ENCODE measurements around the gene PCED1A. TPM values are rescaled to one million over a fixed set of nuclear protein-coding genes. Genes with fewer than 3 reads are reported as not detected.

The PCED1A gene
- total and polyA plus RNA-seq, 9 of the 15 experiments (the other 6 are each of a cell fraction or from before 2014, with no cell fraction given) = 1.5 to 11.5 (median 5.9) TPM

DNA sequence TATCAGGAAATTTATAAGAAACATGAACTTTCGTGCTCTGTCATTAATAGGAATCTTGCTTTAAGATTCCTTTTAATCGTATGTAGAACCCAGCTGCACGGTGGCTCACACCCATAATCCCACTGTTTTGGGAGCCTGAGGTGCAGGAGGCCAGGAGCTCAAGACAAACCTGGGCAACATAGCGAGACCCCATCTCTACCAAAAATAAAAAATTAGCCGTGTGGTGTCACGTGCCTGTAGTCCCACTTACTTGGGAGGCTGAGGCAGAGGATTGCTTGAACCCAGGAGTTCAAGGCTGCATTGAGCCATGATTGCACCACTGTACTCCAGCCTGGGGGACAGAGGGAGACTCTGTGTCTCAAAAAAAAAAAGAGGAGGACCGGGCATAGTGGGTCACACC is 40.2 kb upstream of the PCED1A start (continued):
- TF ChIP-seq ILF3 (IDR thresholded peaks at IDR 0.05; ENCODE audit: borderline replicate concordance) = no peak
- no peak for TF ChIP-seq SMAD2 (IDR thresholded peaks at IDR 0.05; ENCODE audit: low read depth, low read length)
- TF ChIP-seq STAT5A (IDR thresholded peaks at IDR 0.05; ENCODE audit: borderline replicate concordance, low read length) = no peak
- TF ChIP-seq, protein P1, sequence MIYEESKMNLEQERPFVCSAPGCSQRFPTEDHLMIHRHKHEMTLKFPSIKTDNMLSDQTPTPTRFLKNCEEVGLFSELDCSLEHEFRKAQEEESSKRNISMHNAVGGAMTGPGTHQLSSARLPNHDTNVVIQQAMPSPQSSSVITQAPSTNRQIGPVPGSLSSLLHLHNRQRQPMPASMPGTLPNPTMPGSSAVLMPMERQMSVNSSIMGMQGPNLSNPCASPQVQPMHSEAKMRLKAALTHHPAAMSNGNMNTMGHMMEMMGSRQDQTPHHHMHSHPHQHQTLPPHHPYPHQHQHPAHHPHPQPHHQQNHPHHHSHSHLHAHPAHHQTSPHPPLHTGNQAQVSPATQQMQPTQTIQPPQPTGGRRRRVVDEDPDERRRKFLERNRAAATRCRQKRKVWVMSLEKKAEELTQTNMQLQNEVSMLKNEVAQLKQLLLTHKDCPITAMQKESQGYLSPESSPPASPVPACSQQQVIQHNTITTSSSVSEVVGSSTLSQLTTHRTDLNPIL (CRISPR knock-in tag; IDR thresholded peaks at IDR 0.05) = no peak
- no peak for TF ChIP-seq RBM34 (IDR thresholded peaks at IDR 0.05; ENCODE audit: borderline replicate concordance, insufficient read depth, low read length)
- no peak for TF ChIP-seq KLF16 (IDR thresholded peaks at IDR 0.05)
- no peak for TF ChIP-seq KDM1A (IDR thresholded peaks at IDR 0.05)
- TF ChIP-seq, protein P2, sequence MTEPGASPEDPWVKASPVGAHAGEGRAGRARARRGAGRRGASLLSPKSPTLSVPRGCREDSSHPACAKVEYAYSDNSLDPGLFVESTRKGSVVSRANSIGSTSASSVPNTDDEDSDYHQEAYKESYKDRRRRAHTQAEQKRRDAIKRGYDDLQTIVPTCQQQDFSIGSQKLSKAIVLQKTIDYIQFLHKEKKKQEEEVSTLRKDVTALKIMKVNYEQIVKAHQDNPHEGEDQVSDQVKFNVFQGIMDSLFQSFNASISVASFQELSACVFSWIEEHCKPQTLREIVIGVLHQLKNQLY (CRISPR knock-in tag; conservative IDR thresholded peaks at IDR 0.05) = no peak
- TF ChIP-seq RUNX1 (IDR thresholded peaks at IDR 0.05; ENCODE audit: low read depth) = no peak
- TF ChIP-seq POLR2G (IDR thresholded peaks at IDR 0.05; ENCODE audit: low read depth, low read length) = no peak
- TF ChIP-seq SMARCA4 (IDR thresholded peaks at IDR 0.05) = no peak
